ENCODE data around the gene ITPR2. TPM values are rescaled to one million over a fixed set of nuclear protein-coding genes. Genes with fewer than 3 reads are reported as not detected.

The ITPR2 gene
- total RNA-seq, 1 donor from 2014 or later, result 64.0 TPM

DNA sequence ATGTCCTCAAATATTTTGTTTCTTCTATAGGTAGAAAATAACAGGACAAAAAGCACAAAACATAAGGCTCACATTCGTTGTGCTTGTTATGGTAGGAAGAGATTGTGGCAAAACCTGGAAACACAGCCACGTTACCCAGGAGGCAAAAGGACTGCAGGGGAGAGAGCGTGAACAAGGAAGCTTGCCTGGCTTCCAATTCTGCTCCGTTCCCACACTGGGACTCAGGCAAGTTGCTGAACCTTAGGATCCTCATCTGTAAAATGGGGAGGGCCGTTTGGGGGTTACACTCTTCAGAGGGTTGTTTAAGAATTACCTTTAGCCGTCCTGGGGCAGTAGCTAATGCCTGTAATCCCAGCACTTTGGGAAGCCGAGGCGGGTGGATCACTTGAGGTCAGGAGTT is 432.4 kb downstream of the ITPR2 start:
- no peaks in the 10 kb centered on the region for H3K4me1 ChIP-seq
- H3K36me3 ChIP-seq, result peaks cover 17% of the 10 kb centered on the region
- H3K27me3 ChIP-seq (ENCODE audit: low read depth), result no peaks in the 10 kb centered on the region
- TF ChIP-seq, protein P1, sequence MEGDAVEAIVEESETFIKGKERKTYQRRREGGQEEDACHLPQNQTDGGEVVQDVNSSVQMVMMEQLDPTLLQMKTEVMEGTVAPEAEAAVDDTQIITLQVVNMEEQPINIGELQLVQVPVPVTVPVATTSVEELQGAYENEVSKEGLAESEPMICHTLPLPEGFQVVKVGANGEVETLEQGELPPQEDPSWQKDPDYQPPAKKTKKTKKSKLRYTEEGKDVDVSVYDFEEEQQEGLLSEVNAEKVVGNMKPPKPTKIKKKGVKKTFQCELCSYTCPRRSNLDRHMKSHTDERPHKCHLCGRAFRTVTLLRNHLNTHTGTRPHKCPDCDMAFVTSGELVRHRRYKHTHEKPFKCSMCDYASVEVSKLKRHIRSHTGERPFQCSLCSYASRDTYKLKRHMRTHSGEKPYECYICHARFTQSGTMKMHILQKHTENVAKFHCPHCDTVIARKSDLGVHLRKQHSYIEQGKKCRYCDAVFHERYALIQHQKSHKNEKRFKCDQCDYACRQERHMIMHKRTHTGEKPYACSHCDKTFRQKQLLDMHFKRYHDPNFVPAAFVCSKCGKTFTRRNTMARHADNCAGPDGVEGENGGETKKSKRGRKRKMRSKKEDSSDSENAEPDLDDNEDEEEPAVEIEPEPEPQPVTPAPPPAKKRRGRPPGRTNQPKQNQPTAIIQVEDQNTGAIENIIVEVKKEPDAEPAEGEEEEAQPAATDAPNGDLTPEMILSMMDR (IDR thresholded peaks at IDR 0.05), result no peak
- no peak overlapping the region for H3K27ac ChIP-seq
- ATAC-seq (no peak), DNase-seq (no peak)
- intact Hi-C loops (cut with DNase I), result no loop called here
- H3K4me3 ChIP-seq, result no peak overlapping the region
- no peaks in the 10 kb centered on the region for H3K9me3 ChIP-seq

DNA sequence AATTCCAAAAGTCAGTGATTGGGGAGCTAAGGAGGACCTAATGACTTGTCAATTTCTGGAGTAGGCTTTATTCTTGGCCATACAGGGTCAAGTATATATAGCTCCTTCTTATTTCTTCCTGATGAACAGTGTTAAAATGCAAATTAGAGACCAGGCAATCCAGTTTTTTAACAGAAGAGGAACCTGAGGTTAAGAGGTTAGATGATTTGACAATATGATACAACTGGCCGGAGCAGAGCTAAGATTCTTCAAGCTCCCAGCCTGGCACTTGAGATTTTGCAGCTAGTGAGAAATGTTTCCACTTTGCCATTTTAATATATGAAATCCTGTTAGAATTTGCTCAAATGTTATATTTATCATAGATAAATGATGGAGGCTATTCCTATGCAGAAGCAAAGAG is 433.6 kb downstream of the ITPR2 start:
- no peaks in the 10 kb centered on the region for H3K9me3 ChIP-seq
- no peak overlapping the region for H3K4me3 ChIP-seq
- intact Hi-C loops (cut with DNase I), result no loop called here
- H3K27me3 ChIP-seq (ENCODE audit: low read depth), result no peaks in the 10 kb centered on the region
- TF ChIP-seq, protein P1 (IDR thresholded peaks at IDR 0.05), result no peak
- ATAC-seq (no peak), DNase-seq (no peak)
- peaks cover 21% of the 10 kb centered on the region for H3K36me3 ChIP-seq
- no peak overlapping the region for H3K27ac ChIP-seq
- H3K4me1 ChIP-seq, result no peaks in the 10 kb centered on the region

DNA sequence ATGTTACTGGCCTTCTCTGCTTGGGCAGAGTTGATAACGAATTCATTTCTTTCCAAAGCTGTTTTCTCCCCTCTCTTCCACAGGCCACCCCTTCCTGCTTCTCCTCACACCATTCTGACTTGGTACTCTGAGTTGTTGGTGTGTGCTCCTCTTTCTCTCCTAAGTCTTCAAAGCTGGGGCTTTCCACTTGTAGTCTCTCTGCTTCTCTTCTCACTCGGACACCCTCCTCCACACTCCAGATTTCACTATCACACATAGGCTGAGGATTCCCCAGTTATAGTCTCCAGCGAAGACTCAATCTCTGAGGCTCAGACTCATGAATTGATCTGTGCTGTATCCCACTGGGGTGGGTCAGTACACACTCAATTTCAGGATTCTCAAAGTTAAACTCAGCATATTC is 436.6 kb downstream of the ITPR2 start:
- Histone ChIP-seq H3K9me3 (no peaks in the 10 kb centered on the region), H3K27ac (no peak overlapping the region), H3K4me1 (no peaks in the 10 kb centered on the region), H3K4me3 (no peak overlapping the region), H3K27me3 (ENCODE audit: low read depth) (no peaks in the 10 kb centered on the region), H3K36me3 (peaks cover 35% of the 10 kb centered on the region)
- ATAC-seq, result no peak
- DNase-seq, result no peak
- TF ChIP-seq, protein P1 (IDR thresholded peaks at IDR 0.05), result no peak
- intact Hi-C loops (cut with DNase I), result no loop called here

DNA sequence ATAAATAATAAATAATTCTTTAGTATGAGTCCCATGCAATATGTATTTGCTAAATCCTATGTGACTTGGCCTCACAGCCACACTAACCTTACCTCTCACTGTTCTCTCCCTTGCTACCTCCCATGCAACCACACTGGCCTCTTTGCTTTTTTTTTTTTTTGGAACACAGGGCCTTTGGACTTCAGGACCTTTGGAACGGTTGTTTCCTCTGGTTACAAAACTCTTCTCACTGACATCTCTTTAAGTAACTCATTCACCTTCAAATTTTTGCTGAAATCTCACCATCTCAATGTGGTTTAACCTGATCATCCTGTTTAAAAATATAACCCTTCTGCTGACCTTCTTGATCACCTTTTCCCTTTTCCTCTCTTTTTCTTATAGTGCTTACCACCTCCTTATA is 443.7 kb downstream of the ITPR2 start:
- Histone ChIP-seq H3K9me3 (no peaks in the 10 kb centered on the region), H3K4me3 (no peak overlapping the region), H3K36me3 (peaks cover 37% of the 10 kb centered on the region), H3K4me1 (no peaks in the 10 kb centered on the region), H3K27me3 (ENCODE audit: low read depth) (no peaks in the 10 kb centered on the region), H3K27ac (no peak overlapping the region)
- TF ChIP-seq, protein P1 (IDR thresholded peaks at IDR 0.05), result no peak
- no peak for DNase-seq
- no peak for ATAC-seq
- intact Hi-C loops (cut with DNase I), result no loop called here

DNA sequence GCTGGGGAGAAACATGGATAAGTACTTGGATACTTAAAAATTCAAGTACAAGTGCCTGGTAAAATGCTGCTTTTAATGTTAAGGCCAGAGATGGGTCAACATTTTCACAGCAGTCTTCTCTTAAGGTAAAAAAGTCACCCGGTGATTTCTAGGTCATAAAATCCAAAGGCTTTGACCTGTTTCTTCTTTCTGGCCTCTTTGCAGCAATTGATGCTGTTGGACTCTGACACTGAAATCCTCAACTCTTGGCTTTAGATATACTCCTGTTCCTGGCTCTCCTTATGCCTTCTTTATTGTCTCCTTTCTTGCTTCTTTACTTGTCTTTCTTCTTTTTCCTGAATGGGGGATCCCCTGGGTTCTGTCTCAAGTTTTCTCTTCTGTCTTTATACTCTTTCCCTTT is 448.5 kb downstream of the ITPR2 start:
- Histone ChIP-seq H3K36me3 (peaks cover 22% of the 10 kb centered on the region), H3K4me1 (no peaks in the 10 kb centered on the region), H3K27ac (no peak overlapping the region), H3K27me3 (ENCODE audit: low read depth) (no peaks in the 10 kb centered on the region), H3K4me3 (no peak overlapping the region), H3K9me3 (no peaks in the 10 kb centered on the region)
- DNase-seq, result no peak
- ATAC-seq, result no peak
- TF ChIP-seq, protein P1 (IDR thresholded peaks at IDR 0.05), result no peak
- intact Hi-C loops (cut with DNase I), result no loop called here

DNA sequence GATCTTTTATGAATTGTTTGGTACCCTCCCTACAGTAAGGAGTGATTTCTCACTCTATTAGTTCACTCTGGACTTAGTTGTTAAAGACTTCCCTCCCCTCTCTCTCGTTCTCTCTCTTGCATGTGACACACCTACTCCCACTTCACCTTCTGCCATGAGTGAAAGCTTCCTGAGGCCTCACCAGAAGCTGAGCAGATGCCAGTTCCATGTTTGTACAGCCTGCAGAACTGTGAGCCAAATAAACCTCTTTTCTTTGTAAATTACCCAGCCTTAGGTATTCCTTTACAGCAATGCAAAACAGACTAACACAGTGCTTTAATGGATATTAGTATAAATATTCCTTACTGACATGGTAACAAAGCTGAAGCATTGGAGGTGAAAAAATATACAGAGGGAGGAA is 450.0 kb downstream of the ITPR2 start:
- DNase-seq (no peak), ATAC-seq (no peak)
- Histone ChIP-seq H3K4me3 (no peak overlapping the region), H3K9me3 (no peaks in the 10 kb centered on the region), H3K36me3 (peaks cover 22% of the 10 kb centered on the region), H3K4me1 (peaks cover 12% of the 10 kb centered on the region), H3K27ac (no peak overlapping the region), H3K27me3 (ENCODE audit: low read depth) (no peaks in the 10 kb centered on the region)
- intact Hi-C loops (cut with DNase I), result no loop called here
- TF ChIP-seq, protein P1 (IDR thresholded peaks at IDR 0.05), result no peak
